NCI-H2081 (cell line): ENCODE measurements around the gene CPAMD8.
"Not testable (repeated sequence)": the region's sequence is repeated elsewhere in the genome, so short reads cannot be mapped to it uniquely, and the experiment has no call there.

ENCODE experiments used
- DNase-seq, 2 experiments: peaks; one replicate each; lab custom pipeline; 2025; lab: John Stamatoyannopoulos, UW

Gene CPAMD8

DNA sequence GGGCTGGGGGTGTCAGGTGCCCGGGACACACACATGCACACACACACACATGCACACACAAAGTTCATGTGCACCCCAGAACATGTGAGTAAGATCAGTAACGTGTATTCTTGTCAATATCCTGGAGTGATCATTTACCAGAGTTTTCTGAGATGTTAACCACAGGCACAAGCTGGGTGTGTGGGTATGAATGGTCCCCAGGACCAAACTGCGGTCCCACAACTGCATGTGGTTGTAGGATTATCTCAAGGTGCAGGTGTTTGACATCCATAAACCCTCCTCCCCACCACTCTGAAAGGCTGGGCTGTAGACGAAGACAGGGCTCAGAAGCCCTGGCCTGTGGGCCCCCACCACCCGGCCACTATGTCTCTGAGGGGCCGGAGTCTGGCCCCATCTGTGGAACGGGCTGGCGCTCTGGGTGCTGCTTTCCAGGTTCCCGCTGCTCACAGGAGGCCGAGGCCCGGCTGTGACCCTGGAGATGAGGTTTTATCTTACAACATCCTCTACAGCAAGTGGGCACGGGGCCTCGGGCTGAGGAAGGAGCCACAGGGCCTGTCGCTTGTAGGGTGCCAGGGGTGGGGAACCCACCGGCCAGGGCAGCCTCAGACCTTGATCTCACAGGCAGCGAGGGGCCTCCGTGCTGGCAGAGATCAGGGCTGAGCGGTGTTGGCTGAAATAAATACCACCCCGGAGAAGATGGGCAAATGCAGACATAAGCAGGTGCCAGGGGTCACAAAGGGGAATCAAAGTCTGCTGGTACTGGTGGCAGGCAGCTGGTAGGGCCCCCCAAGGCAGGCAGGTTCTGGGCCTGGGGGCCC is 133.5 kb downstream of the CPAMD8 start:
- no peak for DNase-seq

DNA sequence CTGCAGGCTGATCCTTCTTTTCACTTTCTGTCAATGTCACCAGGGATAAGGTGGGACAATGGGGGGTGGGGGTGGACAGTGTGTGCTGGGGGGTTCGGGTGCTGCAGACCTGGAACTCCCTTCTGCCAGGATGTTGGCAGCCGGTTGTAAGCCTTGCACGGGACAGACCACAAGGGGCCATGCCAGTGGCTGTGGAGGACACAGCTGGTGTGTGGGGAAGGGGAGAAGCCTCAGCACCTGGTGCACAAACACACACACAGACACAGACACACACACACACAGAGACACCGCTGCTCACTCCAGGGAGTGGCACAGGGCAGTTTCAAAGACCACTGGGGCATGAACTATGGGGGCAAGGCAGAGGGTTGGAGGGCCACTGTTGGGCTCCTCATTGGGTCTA is 134.2 kb downstream of the CPAMD8 start:
- DNase-seq, result no peak

DNA sequence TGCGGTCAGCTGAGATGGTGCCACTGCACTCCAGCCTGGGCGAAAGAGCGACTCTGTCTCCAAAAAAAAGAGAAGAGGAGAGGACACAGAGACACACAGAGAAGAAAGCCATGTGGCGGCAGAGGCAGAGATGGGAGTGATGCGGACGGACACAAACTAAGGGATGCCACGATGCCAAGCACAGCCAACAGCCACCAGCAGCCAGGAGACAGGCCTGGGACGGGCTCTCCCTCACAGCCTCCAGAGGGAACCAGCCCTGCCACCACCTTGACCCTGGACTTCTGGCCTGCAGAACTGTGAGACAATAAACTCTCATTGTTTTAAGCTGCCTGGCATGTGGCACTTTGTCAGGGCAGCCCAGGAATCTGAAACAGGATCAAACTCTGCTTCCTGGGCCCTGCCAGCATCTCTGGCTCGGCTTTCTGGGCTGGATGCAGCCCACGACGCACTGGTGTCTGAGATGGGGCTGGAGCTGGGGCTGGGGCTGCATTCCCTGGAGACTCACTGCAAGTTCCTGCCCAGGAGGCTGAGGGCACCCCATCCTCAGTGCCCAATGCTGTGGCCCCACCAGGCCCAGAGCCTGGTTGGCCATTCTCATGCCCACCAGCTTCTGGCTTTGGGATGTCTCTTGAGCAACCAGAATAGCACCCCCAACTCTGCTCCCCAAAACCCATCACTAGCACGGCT is 134.8 kb downstream of the CPAMD8 start:
- DNase-seq, result no peak

DNA sequence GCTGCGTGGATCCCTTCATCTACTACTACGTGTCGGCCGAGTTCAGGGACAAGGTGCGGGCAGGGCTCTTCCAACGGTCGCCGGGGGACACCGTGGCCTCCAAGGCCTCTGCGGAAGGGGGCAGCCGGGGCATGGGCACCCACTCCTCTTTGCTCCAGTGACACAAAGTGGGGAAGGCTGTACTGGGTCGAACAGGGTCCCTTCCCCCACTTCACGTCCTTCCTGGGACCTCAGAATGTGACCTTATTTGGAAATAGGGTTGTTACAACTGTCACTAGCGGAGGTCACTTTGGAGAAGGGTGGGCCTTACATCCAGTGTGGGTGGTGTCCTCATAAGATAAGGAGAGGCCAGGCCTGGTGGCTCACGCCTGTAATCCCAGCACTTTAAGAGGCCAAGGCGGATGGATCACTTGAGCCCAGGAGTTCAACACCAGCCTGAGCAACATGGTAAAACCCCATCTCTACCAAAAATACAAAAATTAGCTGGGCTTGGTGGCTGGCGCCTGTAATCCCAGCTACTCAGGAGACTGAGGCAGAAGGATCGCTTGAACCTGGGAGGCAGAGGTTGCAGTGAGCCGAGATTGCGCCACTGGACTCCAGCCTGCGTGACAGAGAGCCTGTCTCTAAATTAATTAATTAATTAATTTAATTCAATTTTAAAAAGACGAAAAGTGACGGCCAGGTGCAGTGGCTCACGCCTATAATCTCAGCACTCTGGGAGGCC is 136.0 kb downstream of the CPAMD8 start:
- DNase-seq, result no peak

DNA sequence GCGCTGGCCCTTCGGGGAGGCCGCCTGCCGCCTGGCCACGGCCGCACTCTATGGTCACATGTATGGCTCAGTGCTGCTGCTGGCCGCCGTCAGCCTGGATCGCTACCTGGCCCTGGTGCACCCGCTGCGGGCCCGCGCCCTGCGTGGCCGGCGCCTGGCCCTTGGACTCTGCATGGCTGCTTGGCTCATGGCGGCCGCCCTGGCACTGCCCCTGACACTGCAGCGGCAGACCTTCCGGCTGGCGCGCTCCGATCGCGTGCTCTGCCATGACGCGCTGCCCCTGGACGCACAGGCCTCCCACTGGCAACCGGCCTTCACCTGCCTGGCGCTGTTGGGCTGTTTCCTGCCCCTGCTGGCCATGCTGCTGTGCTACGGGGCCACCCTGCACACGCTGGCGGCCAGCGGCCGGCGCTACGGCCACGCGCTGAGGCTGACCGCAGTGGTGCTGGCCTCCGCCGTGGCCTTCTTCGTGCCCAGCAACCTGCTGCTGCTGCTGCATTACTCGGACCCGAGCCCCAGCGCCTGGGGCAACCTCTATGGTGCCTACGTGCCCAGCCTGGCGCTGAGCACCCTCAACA is 136.6 kb downstream of the CPAMD8 start:
- DNase-seq, result no peak

DNA sequence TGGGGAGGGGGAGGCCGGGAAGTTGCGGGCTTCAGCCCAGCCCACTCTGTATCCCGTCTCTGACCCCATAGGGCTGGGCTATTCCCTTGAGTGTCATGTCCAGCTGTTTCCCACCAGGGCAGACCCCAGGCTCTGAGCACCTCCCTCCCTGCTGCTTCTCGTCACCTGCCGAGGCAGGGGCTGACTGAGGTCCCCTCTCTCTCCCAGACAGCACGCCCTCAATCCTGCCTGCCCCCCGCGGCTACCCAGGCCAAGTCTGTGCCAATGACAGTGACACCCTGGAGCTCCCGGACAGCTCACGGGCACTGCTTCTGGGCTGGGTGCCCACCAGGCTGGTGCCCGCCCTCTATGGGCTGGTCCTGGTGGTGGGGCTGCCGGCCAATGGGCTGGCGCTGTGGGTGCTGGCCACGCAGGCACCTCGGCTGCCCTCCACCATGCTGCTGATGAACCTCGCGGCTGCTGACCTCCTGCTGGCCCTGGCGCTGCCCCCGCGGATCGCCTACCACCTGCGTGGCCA is 137.2 kb downstream of the CPAMD8 start:
- no peak for DNase-seq

DNA sequence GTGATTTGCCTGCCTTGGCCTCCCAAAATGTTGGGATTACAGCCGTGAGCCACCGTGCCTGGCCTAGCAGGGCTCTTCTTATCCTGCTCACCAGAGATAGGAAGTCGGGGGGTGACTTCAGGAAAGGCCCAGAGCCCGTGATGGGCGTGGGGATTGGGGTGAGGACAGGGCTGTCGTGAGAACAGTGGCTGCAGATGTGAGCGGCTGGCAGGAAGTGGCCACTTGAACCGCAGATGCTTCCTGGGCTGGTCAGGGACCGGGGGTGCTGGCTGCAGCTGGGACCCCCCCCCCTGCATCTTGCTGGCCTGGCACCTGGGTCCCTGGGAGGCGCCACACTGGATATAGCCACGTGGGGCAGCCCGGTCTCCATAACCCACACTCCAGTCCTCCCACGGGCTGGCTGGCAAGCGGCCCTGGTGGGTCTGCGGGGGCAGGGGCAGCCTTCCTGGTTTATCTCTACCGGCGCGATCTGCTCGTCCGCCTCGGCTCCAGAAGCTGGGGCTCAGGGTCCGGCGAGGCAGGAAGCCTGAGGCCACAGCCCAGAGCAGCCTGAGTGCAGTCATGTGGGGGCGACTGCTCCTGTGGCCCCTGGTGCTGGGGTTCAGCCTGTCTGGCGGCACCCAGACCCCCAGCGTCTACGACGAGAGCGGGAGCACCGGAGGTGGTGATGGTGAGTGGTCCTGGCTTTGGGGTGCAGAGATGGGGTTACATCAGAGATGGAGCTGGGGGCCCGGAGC is 137.8 kb downstream of the CPAMD8 start, which contains the start of gene F2RL3:
TSS of gene F2RL3 (plus strand) at position 371 of the 737 bp plus-strand sequence. CDS start at position 562, 191 bp downstream.
- DNase-seq, result no peak

DNA sequence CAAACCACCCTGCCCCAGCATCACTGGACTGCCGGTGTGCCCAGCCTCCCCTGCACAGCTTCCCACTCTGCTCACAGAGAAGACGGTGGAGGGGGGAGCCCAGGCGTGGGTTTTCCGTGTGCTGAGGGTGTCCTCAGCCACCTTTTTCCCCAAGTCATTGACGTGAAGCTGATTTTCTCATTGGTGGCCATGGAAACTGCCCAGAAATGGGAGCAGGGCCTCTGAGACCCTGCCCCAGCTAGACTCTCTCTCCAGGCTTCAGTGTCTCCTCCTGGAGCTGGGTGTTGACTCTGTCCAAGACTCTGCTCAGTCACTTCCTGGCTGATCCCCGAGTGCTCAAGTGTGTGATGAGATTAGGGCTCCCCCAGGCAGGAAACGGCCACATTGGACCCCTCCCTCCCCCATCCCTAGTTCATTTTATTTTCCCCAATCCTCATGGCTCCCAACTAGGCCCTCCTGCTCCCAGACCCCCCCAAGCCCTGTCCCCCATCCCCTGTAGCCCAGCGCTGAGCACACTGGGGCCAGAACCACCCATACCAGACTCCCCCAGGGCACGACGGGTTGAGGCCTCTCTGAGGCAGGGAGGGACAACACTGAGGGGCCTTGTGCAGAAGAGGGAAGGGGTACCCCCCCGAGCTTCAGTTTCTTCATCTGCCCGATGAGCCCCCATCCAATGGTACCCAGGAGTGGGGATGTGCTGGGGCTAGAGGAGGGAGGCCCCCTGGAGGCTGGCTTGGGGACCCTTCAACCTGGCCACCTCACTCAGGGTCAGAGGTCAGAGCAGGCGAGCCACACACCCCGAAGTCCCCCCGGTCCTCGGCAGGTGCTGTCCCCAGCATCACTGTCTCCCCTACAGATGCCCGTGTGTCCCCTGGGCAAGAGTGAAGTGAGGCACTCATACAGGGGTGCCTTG is 139.0 kb downstream of the CPAMD8 start:
- no peak for DNase-seq

DNA sequence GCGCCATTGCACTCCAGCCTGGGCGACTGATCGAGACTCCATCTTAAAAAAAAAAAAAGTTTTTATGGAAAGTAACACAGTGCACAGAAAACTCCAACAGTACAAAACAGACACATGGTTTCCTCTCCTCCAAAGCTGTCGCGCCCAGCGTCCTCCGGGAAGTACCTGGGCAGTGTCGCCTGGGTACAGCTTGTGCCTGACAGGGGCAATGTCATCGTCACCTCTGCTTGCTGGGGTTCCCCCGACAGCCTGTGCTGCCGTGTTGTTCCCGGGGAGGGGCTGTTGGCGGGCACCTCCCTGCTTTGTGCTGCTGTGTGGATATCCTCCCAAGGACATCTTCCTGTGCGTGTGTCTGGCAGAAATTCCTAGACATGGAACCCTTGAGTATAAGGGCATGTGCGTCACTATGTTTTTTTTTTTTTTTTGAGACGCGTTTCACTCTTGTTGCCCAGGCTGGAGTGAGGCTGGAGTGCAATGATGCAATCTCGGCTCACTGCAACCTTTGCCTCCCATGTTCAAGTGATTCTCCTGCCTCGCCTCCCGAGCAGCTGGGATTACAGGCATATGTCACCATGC is 140.2 kb downstream of the CPAMD8 start:
- no peak for DNase-seq

DNA sequence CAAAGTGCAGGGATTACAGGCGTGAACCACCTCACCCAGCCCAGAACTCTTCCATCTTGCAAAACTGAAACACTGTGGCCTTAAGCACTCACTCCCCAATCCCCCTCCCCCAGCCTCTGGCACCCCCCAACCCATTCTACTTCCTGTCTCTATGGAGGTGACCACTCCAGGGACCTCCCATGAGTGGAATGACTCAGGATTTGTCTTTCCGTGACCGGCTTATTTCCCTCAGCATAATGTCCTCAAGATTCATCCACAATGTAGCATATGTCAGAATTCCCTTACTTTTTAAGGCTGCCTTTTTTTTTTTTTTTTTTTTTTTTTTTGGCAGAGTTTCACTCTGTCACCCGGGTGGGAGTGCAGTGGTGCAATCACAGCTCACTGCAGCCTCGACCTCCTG is 141.4 kb downstream of the CPAMD8 start:
- no peak for DNase-seq

DNA sequence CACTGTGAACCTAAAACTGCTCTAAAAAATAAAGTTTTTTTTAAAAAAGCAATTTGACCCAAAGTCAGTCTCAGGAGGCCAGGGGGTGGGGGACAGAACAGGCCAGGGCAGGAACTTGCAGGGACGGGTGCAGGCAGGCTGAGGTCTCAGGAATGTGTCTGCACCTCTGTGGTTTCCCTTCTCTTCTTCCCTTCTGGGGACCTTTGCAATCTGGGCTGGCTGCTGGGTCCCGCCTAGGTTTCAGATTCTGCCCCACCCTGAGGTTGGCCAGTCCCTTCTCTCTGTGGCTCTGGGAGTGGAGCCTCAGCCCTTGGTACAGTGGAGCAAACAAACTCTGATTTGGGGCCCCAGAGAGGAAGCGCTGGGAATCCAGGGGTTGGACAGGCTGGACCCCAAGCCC is 143.1 kb downstream of the CPAMD8 start:
- no peak for DNase-seq

DNA sequence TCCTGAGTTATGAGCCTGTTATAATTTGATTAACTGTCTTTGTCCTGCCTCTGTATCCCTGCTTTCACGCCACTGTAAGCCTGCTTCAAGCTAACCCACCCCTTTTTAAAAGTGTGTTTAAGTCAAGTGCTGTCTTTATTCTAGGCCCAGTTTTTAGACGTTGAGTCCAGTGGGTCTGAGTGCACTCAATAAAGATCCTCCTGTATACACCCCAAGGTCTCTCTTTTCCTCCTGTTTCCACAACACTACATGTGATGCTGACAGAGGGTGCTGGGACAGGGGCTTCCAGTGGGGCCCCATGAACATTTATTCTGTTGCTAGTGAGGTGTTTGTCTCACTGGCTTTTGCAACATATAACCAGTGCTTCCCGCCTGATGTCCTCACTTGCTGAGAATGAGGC is 144.5 kb downstream of the CPAMD8 start:
- no peak for DNase-seq

DNA sequence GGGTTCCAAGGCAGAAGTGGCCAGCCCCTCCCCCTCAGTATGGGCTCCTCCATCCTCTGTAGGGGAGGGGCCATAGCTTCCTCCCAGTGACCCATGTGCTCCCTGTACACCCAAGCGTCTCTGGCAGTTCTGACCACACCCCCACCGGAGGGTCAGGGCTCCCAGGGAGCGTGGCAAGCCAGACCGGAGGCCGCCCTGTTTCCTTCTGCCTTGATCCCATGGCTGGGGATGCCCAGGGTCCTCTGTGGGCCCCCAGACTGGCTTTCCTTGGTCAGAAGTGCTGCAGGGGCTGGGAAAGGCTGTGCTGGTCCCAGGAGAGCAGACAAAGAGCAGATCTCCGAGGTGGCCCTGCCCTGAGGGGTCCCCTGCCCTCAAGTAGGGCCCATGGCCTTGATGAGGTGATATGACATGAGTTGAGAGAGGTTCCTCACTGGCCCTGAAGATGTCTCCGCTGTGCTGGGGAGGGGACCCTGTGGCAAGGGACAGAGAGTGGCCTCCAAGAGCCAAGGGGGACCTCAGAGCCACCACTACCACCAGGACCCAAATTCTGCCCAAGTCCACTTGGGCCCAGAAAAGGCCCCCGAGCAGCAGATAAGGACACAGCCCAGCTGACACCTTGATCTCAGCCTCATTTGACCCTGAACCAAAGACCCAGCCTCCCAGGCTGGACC is 145.6 kb downstream of the CPAMD8 start:
- DNase-seq, result no peak

DNA sequence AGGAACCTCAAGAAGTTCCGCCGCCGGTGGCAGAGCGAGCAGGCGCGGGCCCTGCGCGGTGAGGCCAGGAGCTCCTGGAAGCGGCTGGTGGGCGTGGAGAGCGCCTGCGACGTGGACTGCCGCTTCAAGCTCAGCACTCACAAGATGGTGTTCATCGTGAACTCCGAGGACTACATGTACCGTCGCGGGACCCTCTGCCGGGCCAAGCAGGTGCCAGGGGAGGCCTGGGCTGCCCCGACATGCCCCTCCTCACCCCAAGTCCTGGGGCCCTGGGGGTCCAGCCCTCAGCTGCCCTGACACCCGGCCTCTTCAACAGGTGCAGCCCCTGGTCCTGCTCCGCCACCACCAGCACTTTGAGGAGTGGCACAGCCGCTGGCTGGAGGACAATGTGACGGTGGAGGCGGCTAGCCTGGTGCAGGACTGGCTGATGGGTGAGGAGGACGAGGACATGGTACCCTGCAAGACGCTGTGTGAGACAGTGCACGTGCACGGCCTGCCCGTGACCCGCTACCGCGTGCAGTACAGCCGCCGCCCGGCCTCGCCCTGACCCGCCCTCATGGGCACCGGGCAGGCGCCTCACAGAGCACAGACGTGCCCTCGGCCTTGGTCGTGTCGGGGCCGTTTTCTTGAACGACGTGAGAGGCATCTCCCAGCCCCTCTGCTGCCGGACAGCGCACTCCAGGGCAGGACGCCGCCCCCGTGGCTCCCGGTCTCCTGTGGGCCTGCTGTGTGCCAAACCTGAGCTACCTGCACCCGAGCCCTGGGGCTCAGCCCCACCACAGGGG is 148.2 kb downstream of the CPAMD8 start:
- no peak for DNase-seq

DNA sequence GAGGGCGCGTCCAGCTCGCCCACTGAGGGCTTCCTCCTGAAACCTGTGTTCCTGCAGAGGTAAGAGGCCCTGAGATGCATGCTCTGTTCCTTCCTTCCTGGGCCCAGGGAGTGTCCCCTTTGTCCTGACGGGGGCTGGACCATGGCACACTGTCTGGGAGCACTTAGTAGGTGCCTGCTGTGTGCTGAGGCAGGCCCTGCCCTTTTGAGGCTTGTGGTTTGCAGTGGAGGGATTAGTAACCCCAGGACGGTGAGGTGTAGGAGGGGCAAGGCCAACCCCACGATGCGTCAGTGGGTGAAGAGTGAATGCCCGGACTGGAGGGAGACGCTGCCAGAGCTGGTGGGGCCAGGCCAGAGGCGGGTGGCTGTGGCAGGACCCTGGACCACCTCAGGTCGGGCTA is 149.0 kb downstream of the CPAMD8 start:
- no peak for DNase-seq

DNA sequence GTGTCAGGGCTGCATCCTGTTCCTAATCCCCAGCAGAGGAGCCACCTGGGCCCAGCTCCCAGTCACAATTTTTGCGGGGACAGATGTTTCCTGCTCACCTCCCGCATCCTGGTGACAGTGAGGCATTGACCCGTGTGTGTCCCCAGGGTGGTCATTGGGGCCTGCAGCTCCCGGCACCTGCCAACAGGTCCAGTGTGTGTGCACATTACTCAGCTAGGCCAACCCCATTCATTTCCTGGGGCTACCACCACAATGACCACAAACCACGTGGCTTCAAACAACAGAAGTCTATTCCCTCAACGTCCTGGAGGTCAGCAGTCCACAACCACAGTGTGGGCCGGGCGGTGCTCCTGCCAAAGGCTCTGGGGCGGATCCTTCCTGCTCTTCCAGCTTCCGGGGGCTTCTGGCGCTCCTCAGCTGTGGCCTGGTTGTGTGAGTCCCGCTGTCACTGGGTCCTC is 149.7 kb downstream of the CPAMD8 start:
- DNase-seq, result no peak

DNA sequence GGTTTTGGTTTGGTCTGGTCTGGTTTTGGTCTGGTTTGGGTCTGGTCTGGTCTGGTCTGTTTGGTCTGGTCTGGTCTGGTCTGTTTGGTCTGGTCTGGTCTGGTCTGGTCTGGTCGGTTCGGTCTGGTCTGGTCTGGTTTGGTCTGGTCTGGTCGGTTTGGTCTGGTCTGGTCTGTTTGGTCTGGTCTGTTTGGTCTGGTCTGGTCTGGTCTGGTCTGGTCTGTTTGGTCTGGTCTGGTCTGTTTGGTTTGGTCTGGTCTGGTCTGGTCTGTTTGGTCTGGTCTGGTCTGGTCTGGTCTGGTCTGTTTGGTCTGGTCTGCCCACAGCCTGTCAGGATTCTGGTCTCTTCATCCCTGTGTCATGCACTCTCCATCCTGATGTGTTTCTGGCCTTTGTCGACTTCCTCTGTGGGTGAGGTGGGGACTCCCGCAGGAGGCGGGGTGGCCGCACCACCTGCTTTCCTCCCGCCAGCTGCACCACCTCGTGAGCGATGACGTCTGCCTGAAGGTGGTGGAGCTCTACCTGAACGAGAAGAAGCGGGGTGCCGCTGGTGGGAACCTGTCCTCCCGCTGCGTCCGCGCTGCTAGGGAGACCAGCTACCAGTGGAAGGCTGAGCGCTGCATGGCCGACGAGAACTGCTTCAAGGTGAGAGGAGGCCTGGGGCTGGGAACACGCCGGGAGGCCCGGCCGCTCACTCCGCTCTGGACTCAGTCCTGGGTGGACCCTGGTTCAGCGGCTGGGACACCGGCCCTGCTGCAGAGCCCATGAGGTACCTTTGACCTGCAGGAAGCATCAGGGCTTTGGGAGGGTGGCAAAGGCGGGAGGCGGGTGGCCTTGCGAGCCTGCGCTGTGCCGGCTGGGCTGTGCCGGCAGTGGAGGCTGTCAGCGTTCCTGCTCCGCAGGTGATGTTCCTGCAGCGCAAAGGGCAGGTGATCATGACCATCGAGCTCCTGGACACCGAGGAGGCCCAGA is 150.7 kb downstream of the CPAMD8 start:
- DNase-seq, result no peak

DNA sequence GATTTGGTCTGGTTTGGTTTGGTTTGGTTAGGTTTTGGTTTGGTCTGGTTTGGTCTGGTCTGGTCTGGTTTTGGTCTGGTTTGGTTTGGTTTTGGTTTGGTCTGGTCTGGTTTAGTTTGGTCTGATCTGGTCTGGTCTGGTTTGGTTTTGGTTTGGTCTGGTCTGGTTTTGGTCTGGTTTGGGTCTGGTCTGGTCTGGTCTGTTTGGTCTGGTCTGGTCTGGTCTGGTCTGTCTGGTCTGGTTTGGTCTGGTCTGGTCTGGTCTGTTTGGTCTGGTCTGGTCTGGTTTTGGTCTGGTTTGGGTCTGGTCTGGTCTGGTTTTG is 151.7 kb downstream of the CPAMD8 start:
- not testable (repeated sequence) for DNase-seq
